Measurements from ENCODE around the gene ST6GALNAC2. TPM values are rescaled to one million over a fixed set of nuclear protein-coding genes. Genes with fewer than 3 reads are reported as not detected.

ST6GALNAC2 gene
- total and polyA plus RNA-seq, 12 donors = 1.5 to 8.4 (median 5.7) TPM

- Histone ChIP-seq H3K36me3 (no peaks in the 10 kb centered on the region), H3K27me3 (no peaks in the 10 kb centered on the region), H3K9me3 (no peaks in the 10 kb centered on the region), H3K4me3 (no peak overlapping the region), H3K27ac (no peak overlapping the region), H3K4me1 (peaks cover 0 to 23% (median 11%) of the 10 kb centered on the region in 9 donors)
- TF ChIP-seq CTCF (IDR thresholded peaks at IDR 0.05) = no peak
- no peak for ATAC-seq
- intact Hi-C loops (cut with DNase I) = no loop called here
- DNase-seq = no peak
- WGBS, 2 donors = 95 to 96% methylated on average over 17 of the region's 17 CpGs
Observed at GRCh38 chr17:76572201-76572910, 13.3 kb downstream of the ST6GALNAC2 start.

GRCh38 chr17:76570877-76571471, 14.7 kb downstream of the ST6GALNAC2 start:
- intact Hi-C loops (cut with DNase I) = no loop called here
- no peak for DNase-seq
- Histone ChIP-seq H3K36me3 (peaks cover 0 to 11% (median 0%) of the 10 kb centered on the region in 9 donors), H3K9me3 (no peaks in the 10 kb centered on the region), H3K27ac (no peak overlapping the region), H3K27me3 (no peaks in the 10 kb centered on the region), H3K4me1 (peaks cover 0 to 29% (median 17%) of the 10 kb centered on the region in 9 donors), H3K4me3 (no peak overlapping the region)
- TF ChIP-seq CTCF (IDR thresholded peaks at IDR 0.05) = no peak
- no peak for ATAC-seq
- WGBS, 2 donors = 93 to 97% methylated on average over 13 of the region's 13 CpGs

- H3K27me3 ChIP-seq = no peaks in the 10 kb centered on the region
- WGBS, 2 donors = 86 to 94% methylated on average over 7 of the region's 7 CpGs
- H3K27ac ChIP-seq = no peak overlapping the region
- H3K4me3 ChIP-seq = no peak overlapping the region
- no peak for TF ChIP-seq CTCF (IDR thresholded peaks at IDR 0.05)
- no peak for DNase-seq
- peaks cover 0 to 34% (median 17%) of the 10 kb centered on the region in 9 donors for H3K4me1 ChIP-seq
- intact Hi-C loops (cut with DNase I) = no loop called here
- ATAC-seq = no peak
- H3K36me3 ChIP-seq = peaks cover 0 to 16% (median 4%) of the 10 kb centered on the region in 9 donors
- H3K9me3 ChIP-seq = no peaks in the 10 kb centered on the region
Observed at GRCh38 chr17:76570457-76570856, 15.2 kb downstream of the ST6GALNAC2 start.

GRCh38 chr17:76569607-76570279, 15.9 kb downstream of the ST6GALNAC2 start:
- H3K27ac ChIP-seq = no peak overlapping the region
- H3K4me1 ChIP-seq = peaks cover 0 to 35% (median 17%) of the 10 kb centered on the region in 9 donors
- peaks cover 0 to 23% (median 6%) of the 10 kb centered on the region in 9 donors for H3K36me3 ChIP-seq
- 64% methylated on average over 18 of the region's 18 CpGs for WGBS, 2 donors
- intact Hi-C loops (cut with DNase I) = loop anchor here in 1 of 10 donors (10.0 kb wide), 1 partner anchor 55 kb away; no protein-coding TSS in a partner anchor
- TF ChIP-seq CTCF (IDR thresholded peaks at IDR 0.05) = no peak
- ATAC-seq = peak; percentile 34 to 82 (median 63)
- H3K4me3 ChIP-seq = no peak overlapping the region
- no peaks in the 10 kb centered on the region for H3K9me3 ChIP-seq
- DNase-seq = peak in 1 of 2 donors; percentile 42
- H3K27me3 ChIP-seq = no peaks in the 10 kb centered on the region
